HG02884 (cell line): Measurements from ENCODE around the gene ADPRHL1.

Source experiments
- ATAC-seq: cut with Tn5 transposase; IDR thresholded peaks from one replicate; pipeline ENCODE4 v1.9.1; 2021; ENCODE audit warnings: mild to moderate bottlenecking, moderate library complexity; ENCODE audit not compliant: unreplicated experiment

Gene ADPRHL1

DNA sequence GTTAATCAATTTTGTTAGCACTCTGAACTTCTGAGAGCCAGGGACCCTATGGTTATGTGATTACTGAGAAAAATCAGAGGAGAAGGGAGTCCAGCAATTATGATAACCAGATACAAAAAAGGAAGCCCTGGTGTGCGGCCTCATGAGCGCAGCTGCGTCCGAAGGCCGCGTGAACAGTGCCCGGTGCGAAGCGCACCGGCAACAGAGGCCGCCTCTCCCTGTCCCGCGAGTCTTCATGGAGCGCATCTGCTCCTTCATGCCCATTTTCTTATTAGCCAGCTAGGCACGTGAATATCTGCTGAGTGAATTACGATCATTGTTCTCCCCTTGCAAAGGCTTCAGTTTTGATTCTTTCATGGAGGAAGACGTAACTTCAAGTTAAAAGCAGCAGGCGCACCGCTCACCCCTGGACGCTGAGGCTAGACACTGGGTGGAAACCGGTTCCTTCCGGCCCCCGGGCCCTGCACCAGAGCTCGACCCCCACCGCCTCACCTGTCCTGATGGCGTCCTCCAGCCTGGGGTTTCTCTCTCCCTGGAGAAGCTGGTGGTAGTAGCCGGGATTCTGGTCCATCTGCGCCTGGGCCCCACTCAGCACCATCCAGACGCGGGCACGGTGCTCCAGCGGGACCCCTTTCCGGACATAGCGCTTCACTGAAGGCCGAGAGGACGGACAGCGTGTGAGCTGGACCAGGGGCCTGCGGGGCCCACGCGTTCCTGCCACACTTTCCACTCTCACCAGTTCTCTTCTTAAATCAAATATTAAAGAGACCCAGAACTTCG, 98.3 kb downstream of the ADPRHL1 start:
- ATAC-seq, result no peak

DNA sequence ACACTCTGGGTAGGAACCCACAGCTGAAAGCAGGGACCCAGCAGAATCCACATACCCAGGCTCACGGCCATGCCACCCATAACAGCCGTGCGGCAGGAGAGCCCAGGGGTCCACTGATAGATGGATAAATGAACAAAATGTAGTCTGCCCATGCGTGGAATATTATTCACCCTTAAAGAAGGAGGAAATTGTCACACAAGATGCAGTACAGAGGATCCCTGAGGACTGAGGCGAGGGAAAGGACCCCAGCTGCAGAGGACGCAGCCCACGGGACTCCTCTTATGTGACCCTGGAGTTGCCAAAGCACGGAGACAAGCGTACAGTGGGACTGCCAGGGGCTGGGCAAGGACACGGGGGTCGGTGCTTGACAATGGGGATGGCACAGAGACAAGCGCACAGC, 100.0 kb downstream of the ADPRHL1 start:
- ATAC-seq, result no peak

GRCh38 chr13:113351514-113352026, 101.7 kb downstream of the ADPRHL1 start:
- ATAC-seq, result no peak

- ATAC-seq, result no peak
Observed at GRCh38 chr13:113350938-113351335, 102.4 kb downstream of the ADPRHL1 start.

DNA sequence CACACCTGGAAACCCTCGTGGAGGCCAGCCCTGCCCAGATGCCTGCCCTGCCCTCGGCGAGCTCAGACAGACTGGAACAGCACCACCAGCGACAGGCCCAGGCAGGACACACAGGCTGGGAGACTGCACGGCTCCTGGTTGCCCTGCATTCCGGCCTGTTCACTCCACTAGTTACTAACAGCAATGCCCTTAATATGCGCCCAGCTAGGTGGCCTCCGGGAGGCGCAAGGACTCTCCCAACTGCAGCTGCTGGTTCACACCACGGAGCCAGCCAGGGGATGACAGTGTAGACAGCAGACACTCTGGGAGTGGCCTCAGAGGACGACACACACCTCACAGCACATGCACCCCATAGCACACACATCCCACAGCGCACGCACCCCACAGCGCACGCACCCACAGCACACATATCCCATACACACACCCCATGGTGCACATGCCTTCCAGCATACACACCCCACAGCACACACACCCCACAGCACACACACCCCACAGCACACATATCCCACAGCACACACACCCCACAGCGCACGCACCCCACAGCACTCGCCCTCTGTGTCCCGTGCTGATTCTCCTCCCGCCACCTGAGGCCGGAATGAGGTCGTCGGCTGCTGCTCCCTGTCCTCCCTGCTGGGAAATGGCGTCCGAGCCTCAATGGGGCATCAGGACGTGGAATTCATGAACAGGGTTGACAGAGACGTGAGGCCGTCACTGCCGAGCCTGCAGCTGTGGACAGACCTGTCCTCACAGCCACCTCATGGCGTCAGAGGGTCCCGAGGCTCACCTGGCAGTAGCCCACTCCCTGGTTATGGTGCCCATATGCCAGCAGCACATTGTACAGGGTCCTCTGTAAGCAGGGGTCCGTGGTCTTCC, 103.0 kb downstream of the ADPRHL1 start:
- no peak for ATAC-seq
